C4-2B (cell line): Measurements from ENCODE around the gene RSPH9.
"Not testable (repeated sequence)": the region's sequence is repeated elsewhere in the genome, so short reads cannot be mapped to it uniquely, and the experiment has no call there.

Source experiments
- H3K27ac ChIP-seq: fragments of 450-650 bp; 2 replicates; pipeline ENCODE4 v1.5.1; 2017
- CTCF ChIP-seq: fragments of 450-650 bp; conservative IDR thresholded peaks from 2 replicates; pipeline ENCODE4 v1.5.1; 2017; ENCODE audit warnings: mild to moderate bottlenecking
- ZFX ChIP-seq: fragments of 450-650 bp; IDR thresholded peaks from 2 replicates; pipeline ENCODE4 v1.6.1; 2017

Gene RSPH9

GRCh38 chr6:43639984-43640800, 4.6 kb upstream of the RSPH9 start:
- no peak overlapping the region for H3K27ac ChIP-seq

GRCh38 chr6:43645613-43645964, 753 bp downstream of the RSPH9 start:
- TF ChIP-seq ZFX: no peak
- no peak for TF ChIP-seq CTCF
- H3K27ac ChIP-seq: no peak overlapping the region

More at GRCh38 chr6:43639984-43640800, 4.6 kb upstream of the RSPH9 start:
- TF ChIP-seq CTCF (no peak), ZFX (no peak)

- TF ChIP-seq CTCF: no peak
- no peak for TF ChIP-seq ZFX
- no peak overlapping the region for H3K27ac ChIP-seq
Measured at GRCh38 chr6:43647613-43648012, 2.8 kb downstream of the RSPH9 start.

GRCh38 chr6:43648248-43648647, 3.4 kb downstream of the RSPH9 start:
- no peak for TF ChIP-seq CTCF
- no peak for TF ChIP-seq ZFX
- H3K27ac ChIP-seq: no peak overlapping the region

GRCh38 chr6:43652822-43653221, 8.0 kb downstream of the RSPH9 start:
- H3K27ac ChIP-seq: not testable (repeated sequence)

GRCh38 chr6:43657221-43657802, 12.5 kb downstream of the RSPH9 start:
- H3K27ac ChIP-seq: no peak overlapping the region
- no peak for TF ChIP-seq CTCF

- no peak overlapping the region for H3K27ac ChIP-seq
- no peak for TF ChIP-seq ZFX
- TF ChIP-seq CTCF: no peak
Measured at GRCh38 chr6:43658161-43658560, 13.3 kb downstream of the RSPH9 start.

- not testable (repeated sequence) for H3K27ac ChIP-seq
Measured at GRCh38 chr6:43662948-43663347, 18.1 kb downstream of the RSPH9 start.
